LoVo (cell line): ENCODE measurements around the gene PHLDB1.
A peak's percentile ranks its signal among the peaks of the same experiment; 100 is the strongest.

Experiments
- DNase-seq: peaks from one replicate; pipeline ENCODE4 v3.0.0-alpha.2; 2016; ENCODE audit warnings: low spot score

The PHLDB1 gene

GRCh38 chr11:118622376-118623268 lies 15.2 kb downstream of the PHLDB1 start:
- DNase-seq = no peak

- DNase-seq = peak; percentile 31
These were observed 15.8 kb downstream of the PHLDB1 start for GRCh38 chr11:118623269-118623655.

GRCh38 chr11:118625036-118625690 lies 17.7 kb downstream of the PHLDB1 start:
- no peak for DNase-seq

- DNase-seq = no peak
These were observed 18.6 kb downstream of the PHLDB1 start for GRCh38 chr11:118625976-118626375.

GRCh38 chr11:118627566-118627965 lies 20.2 kb downstream of the PHLDB1 start:
- DNase-seq = no peak

GRCh38 chr11:118628031-118628430 lies 20.6 kb downstream of the PHLDB1 start:
- DNase-seq = no peak

- DNase-seq = no peak
These were observed 21.0 kb downstream of the PHLDB1 start for GRCh38 chr11:118628432-118628831.

GRCh38 chr11:118628861-118629549 lies 21.6 kb downstream of the PHLDB1 start:
- no peak for DNase-seq

- no peak for DNase-seq
These were observed 22.6 kb downstream of the PHLDB1 start for GRCh38 chr11:118629761-118630661.

GRCh38 chr11:118631142-118631909 lies 23.9 kb downstream of the PHLDB1 start:
- DNase-seq = no peak

GRCh38 chr11:118632577-118633318 lies 25.3 kb downstream of the PHLDB1 start:
- DNase-seq = no peak

GRCh38 chr11:118633319-118633690 lies 25.9 kb downstream of the PHLDB1 start:
- DNase-seq = no peak

GRCh38 chr11:118633979-118634378 lies 26.6 kb downstream of the PHLDB1 start:
- no peak for DNase-seq

GRCh38 chr11:118634431-118635236 lies 27.2 kb downstream of the PHLDB1 start:
- DNase-seq = peak; percentile 79

- no peak for DNase-seq
These were observed 27.8 kb downstream of the PHLDB1 start for GRCh38 chr11:118635237-118635591.

- DNase-seq = no peak
These were observed 28.2 kb downstream of the PHLDB1 start for GRCh38 chr11:118635642-118636041.

GRCh38 chr11:118636569-118637290 lies 29.3 kb downstream of the PHLDB1 start:
- DNase-seq = no peak

- DNase-seq = no peak
These were observed 31.3 kb downstream of the PHLDB1 start for GRCh38 chr11:118638726-118639125.

GRCh38 chr11:118639899-118640298 lies 32.5 kb downstream of the PHLDB1 start:
- no peak for DNase-seq
